Trophoblast cell (in vitro differentiated cells and primary cell): ENCODE data around the gene NDUFS5.
"Not testable (repeated sequence)": the region's sequence is repeated elsewhere in the genome, so short reads cannot be mapped to it uniquely, and the experiment has no call there.

Source experiments
- DNase-seq, 2 donors: peaks; one replicate each; pipeline ENCODE4 v3.0.0-alpha.2; 2016
- H2AFZ ChIP-seq: 2 replicates; pipeline ENCODE4 v1.6.1; 2013; ENCODE audit warnings: low read length, moderate library complexity, mild to moderate bottlenecking; ENCODE audit not compliant: insufficient read depth, poor library complexity
- H2AK5ac ChIP-seq: 2 replicates; pipeline ENCODE4 v1.6.1; 2013; ENCODE audit warnings: mild to moderate bottlenecking, low read length
- H2BK120ac ChIP-seq: 2 replicates; pipeline ENCODE4 v1.6.1; 2013; ENCODE audit warnings: low read length, mild to moderate bottlenecking, moderate library complexity; ENCODE audit not compliant: insufficient read depth, poor library complexity
- H2BK12ac ChIP-seq: 2 replicates; pipeline ENCODE4 v1.6.1; 2013; ENCODE audit warnings: mild to moderate bottlenecking, low read length, moderate library complexity
- H2BK5ac ChIP-seq: 2 replicates; pipeline ENCODE4 v1.6.1; 2013; ENCODE audit warnings: low read length, low read depth, moderate library complexity, mild to moderate bottlenecking; ENCODE audit not compliant: poor library complexity
- H3K14ac ChIP-seq: 2 replicates; pipeline ENCODE4 v1.6.1; 2013; ENCODE audit warnings: mild to moderate bottlenecking, low read length
- H3K18ac ChIP-seq: 2 replicates; pipeline ENCODE4 v1.6.1; 2013; ENCODE audit warnings: mild to moderate bottlenecking, low read length
- H3K23ac ChIP-seq: 2 replicates; pipeline ENCODE4 v1.6.1; 2013; ENCODE audit warnings: low read length
- H3K27ac ChIP-seq: 2 replicates; pipeline ENCODE4 v1.5.1; 2013; ENCODE audit warnings: low read depth, mild to moderate bottlenecking, inconsistent platforms, low read length, moderate library complexity
- H3K27me3 ChIP-seq: 2 replicates; pipeline ENCODE4 v1.6.1; 2013; ENCODE audit warnings: inconsistent platforms, mild to moderate bottlenecking, low read length, moderate library complexity; ENCODE audit not compliant: insufficient read depth
- H3K36me3 ChIP-seq, 2 experiments: 1 replicate in 1 of 2; 2 replicates in 1 of 2; pipeline ENCODE4 v1.6.1; 2013; ENCODE audit warnings: low read length in 2 of 2, mild to moderate bottlenecking in 2 of 2, moderate library complexity in 1 of 2; ENCODE audit not compliant: insufficient read depth in 2 of 2, control insufficient read depth in 1 of 2
- H3K4ac ChIP-seq: 2 replicates; pipeline ENCODE4 v1.6.1; 2013; ENCODE audit warnings: low read depth, mild to moderate bottlenecking, low read length, moderate library complexity
- H3K4me1 ChIP-seq, 2 experiments: 1 replicate in 1 of 2; 2 replicates in 1 of 2; pipeline ENCODE4 v1.6.1; 2013; ENCODE audit warnings: low read length in 2 of 2, mild to moderate bottlenecking in 2 of 2, moderate library complexity in 1 of 2; ENCODE audit not compliant: insufficient read depth in 2 of 2, control insufficient read depth in 1 of 2
- H3K4me2 ChIP-seq: 2 replicates; pipeline ENCODE4 v1.6.1; 2013; ENCODE audit warnings: inconsistent platforms, mild to moderate bottlenecking, low read length, moderate library complexity
- H3K4me3 ChIP-seq: 2 replicates; pipeline ENCODE4 v1.5.1; 2013; ENCODE audit warnings: mild to moderate bottlenecking, low read depth, low read length, inconsistent platforms
- H3K79me1 ChIP-seq: one replicate; pipeline ENCODE4 v1.6.1; 2013; ENCODE audit warnings: low read length
- H3K79me2 ChIP-seq: 2 replicates; pipeline ENCODE4 v1.6.1; 2013; ENCODE audit warnings: low read length, mild to moderate bottlenecking; ENCODE audit not compliant: control insufficient read depth, insufficient read depth, poor library complexity
- H3K9ac ChIP-seq: 2 replicates; pipeline ENCODE4 v1.6.1; 2013; ENCODE audit warnings: mild to moderate bottlenecking, low read length
- H3K9me3 ChIP-seq: 2 replicates; pipeline ENCODE4 v1.6.1; 2013; ENCODE audit warnings: low read depth, mild to moderate bottlenecking, control low read depth, inconsistent platforms, low read length; ENCODE audit not compliant: insufficient read depth
- H4K12ac ChIP-seq: 2 replicates; pipeline ENCODE4 v1.6.1; 2013; ENCODE audit warnings: low read depth, mild to moderate bottlenecking, low read length, moderate library complexity
- H4K8ac ChIP-seq: 2 replicates; pipeline ENCODE4 v1.6.1; 2013; ENCODE audit warnings: low read depth, mild to moderate bottlenecking, low read length, moderate library complexity
- H4K91ac ChIP-seq: one replicate; pipeline ENCODE4 v1.6.1; 2013; ENCODE audit warnings: low read depth, mild to moderate bottlenecking, low read length, moderate library complexity
- WGBS: extraction: QIAGEN DNeasy Blood & Tissue Kit; methylation state at CpG from one replicate; pipeline ENCODE4 v1.1.7; 2013; ENCODE audit warnings: missing lambda C conversion rate; ENCODE audit not compliant: insufficient read length, insufficient coverage; ENCODE audit errors: extremely low coverage; 5-methylcytosine and 5-hydroxymethylcytosine counted together

The NDUFS5 gene

GRCh38 chr1:39065542-39065941, 39.4 kb downstream of the NDUFS5 start:
- no peaks in the 10 kb centered on the region for H3K79me2 ChIP-seq
- WGBS = no CpG with 5 or more reads among the region's 3 CpGs
- no peak overlapping the region for H2AFZ ChIP-seq
- no peak overlapping the region for H2BK5ac ChIP-seq
- no peak overlapping the region for H3K27ac ChIP-seq
- H3K4me2 ChIP-seq = no peak overlapping the region
- no peak overlapping the region for H2AK5ac ChIP-seq
- H3K14ac ChIP-seq = no peak overlapping the region
- no peaks in the 10 kb centered on the region for H3K27me3 ChIP-seq
- no peak overlapping the region for H4K8ac ChIP-seq
- H3K4me3 ChIP-seq = no peak overlapping the region
- H3K79me1 ChIP-seq = no peaks in the 10 kb centered on the region
- no peak overlapping the region for H3K4ac ChIP-seq
- no peak overlapping the region for H3K23ac ChIP-seq
- no peaks in the 10 kb centered on the region for H3K9me3 ChIP-seq
- no peak overlapping the region for H4K91ac ChIP-seq
- no peak overlapping the region for H3K9ac ChIP-seq
- no peaks in the 10 kb centered on the region for H3K4me1 ChIP-seq
- no peak for DNase-seq
- no peak overlapping the region for H3K18ac ChIP-seq
- no peak overlapping the region for H4K12ac ChIP-seq
- H2BK12ac ChIP-seq = no peak overlapping the region
- H2BK120ac ChIP-seq = no peak overlapping the region
- no peaks in the 10 kb centered on the region for H3K36me3 ChIP-seq

- H3K36me3 ChIP-seq, H3K4me3 ChIP-seq, H3K4me2 ChIP-seq, H2BK120ac ChIP-seq, H4K91ac ChIP-seq, H4K12ac ChIP-seq, DNase-seq, H3K79me1 ChIP-seq, H2BK12ac ChIP-seq, H3K27me3 ChIP-seq, H3K79me2 ChIP-seq, H3K27ac ChIP-seq, H3K4me1 ChIP-seq, H3K4ac ChIP-seq, H2AK5ac ChIP-seq, H3K9me3 ChIP-seq, H2BK5ac ChIP-seq, H3K23ac ChIP-seq, H3K18ac ChIP-seq, H3K9ac ChIP-seq, H2AFZ ChIP-seq, H4K8ac ChIP-seq, H3K14ac ChIP-seq: not testable (repeated sequence)
- WGBS = no CpG with 5 or more reads among the region's 7 CpGs
These were observed 42.1 kb downstream of the NDUFS5 start for GRCh38 chr1:39068227-39068626.

- not testable (repeated sequence) for H4K8ac ChIP-seq, H3K9me3 ChIP-seq, H3K79me2 ChIP-seq, H3K23ac ChIP-seq, H3K4me2 ChIP-seq, DNase-seq, H3K4me1 ChIP-seq, H3K14ac ChIP-seq, H2BK120ac ChIP-seq, H3K27me3 ChIP-seq, H2BK5ac ChIP-seq, H3K36me3 ChIP-seq, H2BK12ac ChIP-seq, H2AFZ ChIP-seq, H3K4ac ChIP-seq, H3K79me1 ChIP-seq, H3K18ac ChIP-seq, H4K12ac ChIP-seq, H4K91ac ChIP-seq, H2AK5ac ChIP-seq, H3K27ac ChIP-seq, H3K4me3 ChIP-seq, H3K9ac ChIP-seq
These were observed 45.4 kb downstream of the NDUFS5 start for GRCh38 chr1:39071557-39071956.

- Histone ChIP-seq H3K4me3 (no peak overlapping the region), H3K27me3 (peaks cover 13% of the 10 kb centered on the region), H3K23ac (no peak overlapping the region), H2BK12ac (no peak overlapping the region), H3K18ac (no peak overlapping the region), H3K4me2 (no peak overlapping the region), H3K14ac (no peak overlapping the region), H4K91ac (no peak overlapping the region), H3K79me1 (no peaks in the 10 kb centered on the region), H4K12ac (no peak overlapping the region), H3K27ac (no peak overlapping the region), H3K36me3 (no peaks in the 10 kb centered on the region), H4K8ac (no peak overlapping the region), H2BK120ac (no peak overlapping the region), H3K9me3 (peaks cover 2% of the 10 kb centered on the region), H3K4me1 (peaks cover 0 to under 1% of the 10 kb centered on the region in 2 experiments), H2AFZ (no peak overlapping the region), H2AK5ac (no peak overlapping the region), H3K9ac (no peak overlapping the region), H3K79me2 (no peaks in the 10 kb centered on the region), H2BK5ac (no peak overlapping the region), H3K4ac (no peak overlapping the region)
- no peak for DNase-seq
- no CpG with 5 or more reads among the region's 13 CpGs for WGBS
These were observed 50.1 kb downstream of the NDUFS5 start for GRCh38 chr1:39076127-39076798.
